A673 (cell line): ENCODE results near the gene NYNRIN. TPM values are rescaled to one million over a fixed set of nuclear protein-coding genes. Genes with fewer than 3 reads are reported as not detected.

Experiments used
- BruUV-seq: library from RNA; stranded (reverse); fragments of 400-500 nt; replicated peaks from 2 replicates; lab custom pipeline; 2021; lab: Mats Ljungman, UMichigan
- CTCF ChIA-PET: fragments of 300-600 bp; sonication (Branson Sonifier 250); formaldehyde crosslinking; loops from one replicate; lab custom pipeline; 2022; ENCODE audit warnings: antibody characterized with exemption; lab: Charles Lee
- POLR2A ChIA-PET: fragments of 300-600 bp; sonication (Branson Sonifier 250); formaldehyde crosslinking; loops from one replicate; lab custom pipeline; 2022; ENCODE audit warnings: antibody characterized with exemption; ENCODE audit not compliant: low non-redundant PET; lab: Charles Lee
- DNase-seq: peaks from one replicate; pipeline ENCODE4 v3.0.0-alpha.2; 2015; ENCODE audit warnings: low spot score
- H3K27ac ChIP-seq: fragments of 200-600 bp; sonication (generic); 2 replicates; pipeline ENCODE4 v1.5.1; 2016; ENCODE audit warnings: mixed run types, low read depth, mild to moderate bottlenecking, mixed read lengths, antibody characterized with exemption, low read length; ENCODE audit not compliant: poor library complexity, severe bottlenecking
- H3K27me3 ChIP-seq: fragments of 200-600 bp; sonication (generic); replicated peaks from 2 replicates; pipeline ENCODE4 v1.6.1; 2017; ENCODE audit warnings: mixed run types, low read depth, mild to moderate bottlenecking, mixed read lengths, antibody characterized with exemption, low read length; ENCODE audit not compliant: insufficient read depth, poor library complexity
- H3K36me3 ChIP-seq: fragments of 200-600 bp; sonication (generic); 2 replicates; pipeline ENCODE4 v1.6.1; 2016; ENCODE audit warnings: mixed run types, mild to moderate bottlenecking, mixed read lengths, antibody characterized with exemption, low read length; ENCODE audit not compliant: insufficient read depth, poor library complexity, severe bottlenecking
- H3K4me1 ChIP-seq: fragments of 200-600 bp; sonication (generic); 2 replicates; pipeline ENCODE4 v1.6.1; 2017; ENCODE audit warnings: mixed run types, mild to moderate bottlenecking, mixed read lengths, antibody characterized with exemption, low read length; ENCODE audit not compliant: insufficient read depth, poor library complexity, severe bottlenecking
- H3K4me3 ChIP-seq: fragments of 200-600 bp; sonication (generic); 2 replicates; pipeline ENCODE4 v1.5.1; 2016; ENCODE audit warnings: low read depth, mixed run types, mild to moderate bottlenecking, mixed read lengths, low read length; ENCODE audit not compliant: poor library complexity, severe bottlenecking
- H3K9me3 ChIP-seq: fragments of 200-600 bp; sonication (generic); 2 replicates; pipeline ENCODE4 v1.6.1; 2016; ENCODE audit warnings: mixed run types, low read depth, mild to moderate bottlenecking, mixed read lengths, antibody characterized with exemption, low read length; ENCODE audit not compliant: poor library complexity, severe bottlenecking
- EZH2 ChIP-seq: fragments of 200-600 bp; sonication (generic); IDR thresholded peaks from 2 replicates; pipeline ENCODE4 v1.6.1; 2017; ENCODE audit warnings: borderline replicate concordance, low read depth, mild to moderate bottlenecking, mixed read lengths, antibody characterized with exemption, low read length; ENCODE audit not compliant: poor library complexity, severe bottlenecking
- intact Hi-C: fragments of 100-400 bp; cut with micrococcal nuclease; formaldehyde crosslinking; loops from one replicate; pipeline ENCODE4 v1.10.0; 2022; ENCODE audit not compliant: unreplicated experiment
- total RNA-seq: library from RNA; stranded (reverse); gene quantifications from 2 replicates; pipeline ENCODE4 v1.2.3, GENCODE V29; 2021
- TF ChIP-seq, protein P1 (sequence below): fragments of 300-800, 200-600 bp; sonication (generic); conservative IDR thresholded peaks from 2 replicates; pipeline ENCODE4 v1.5.1; 2017; ENCODE audit warnings: low read depth, mild to moderate bottlenecking, antibody characterized with exemption, low read length, moderate library complexity, mixed read lengths

NYNRIN gene
- total RNA-seq, 1 experiment from 2014 or later: 8.6 TPM

DNA sequence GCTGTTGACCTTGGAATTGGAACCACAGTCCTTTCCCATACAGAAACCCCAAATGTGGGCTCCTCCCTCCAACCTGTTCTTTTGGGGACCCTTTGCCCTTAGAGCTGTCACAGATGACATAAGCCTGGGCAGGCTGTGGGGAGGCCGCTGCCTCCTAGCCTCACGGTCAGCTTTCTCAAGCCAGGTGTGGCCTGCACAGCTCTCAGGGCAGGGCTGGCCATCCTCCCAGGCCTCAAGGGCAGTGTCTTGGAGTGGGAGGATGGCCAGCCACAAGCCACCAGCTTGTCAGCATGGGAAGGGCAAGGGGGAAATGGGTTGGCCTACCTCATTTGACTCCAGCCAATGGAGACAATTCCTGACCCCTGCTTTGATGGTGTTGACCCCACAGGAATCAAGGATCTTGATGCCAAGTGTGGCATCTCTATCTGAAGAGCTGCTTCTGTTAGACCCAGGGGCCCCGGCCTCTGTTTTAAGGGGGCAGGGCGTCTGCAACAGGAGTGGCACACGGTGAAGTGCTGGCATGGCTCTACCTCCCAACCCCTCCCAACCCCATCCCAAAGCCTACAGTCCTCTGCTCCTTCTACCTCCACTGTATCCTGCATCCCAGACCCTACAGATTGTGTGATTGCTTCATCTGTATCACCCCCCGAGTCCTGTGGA lies 19.2 kb downstream of the NYNRIN start:
- POLR2A ChIA-PET: no interaction called here
- DNase-seq: no peak
- no peaks in the 10 kb centered on the region for H3K27me3 ChIP-seq
- BruUV-seq: no TSS peak
- no peaks in the 10 kb centered on the region for H3K9me3 ChIP-seq
- no peak overlapping the region for H3K27ac ChIP-seq
- no peaks in the 10 kb centered on the region for H3K4me1 ChIP-seq
- no peak overlapping the region for H3K4me3 ChIP-seq
- intact Hi-C loops: no loop called here
- no peak for TF ChIP-seq EZH2
- TF ChIP-seq, protein P1, sequence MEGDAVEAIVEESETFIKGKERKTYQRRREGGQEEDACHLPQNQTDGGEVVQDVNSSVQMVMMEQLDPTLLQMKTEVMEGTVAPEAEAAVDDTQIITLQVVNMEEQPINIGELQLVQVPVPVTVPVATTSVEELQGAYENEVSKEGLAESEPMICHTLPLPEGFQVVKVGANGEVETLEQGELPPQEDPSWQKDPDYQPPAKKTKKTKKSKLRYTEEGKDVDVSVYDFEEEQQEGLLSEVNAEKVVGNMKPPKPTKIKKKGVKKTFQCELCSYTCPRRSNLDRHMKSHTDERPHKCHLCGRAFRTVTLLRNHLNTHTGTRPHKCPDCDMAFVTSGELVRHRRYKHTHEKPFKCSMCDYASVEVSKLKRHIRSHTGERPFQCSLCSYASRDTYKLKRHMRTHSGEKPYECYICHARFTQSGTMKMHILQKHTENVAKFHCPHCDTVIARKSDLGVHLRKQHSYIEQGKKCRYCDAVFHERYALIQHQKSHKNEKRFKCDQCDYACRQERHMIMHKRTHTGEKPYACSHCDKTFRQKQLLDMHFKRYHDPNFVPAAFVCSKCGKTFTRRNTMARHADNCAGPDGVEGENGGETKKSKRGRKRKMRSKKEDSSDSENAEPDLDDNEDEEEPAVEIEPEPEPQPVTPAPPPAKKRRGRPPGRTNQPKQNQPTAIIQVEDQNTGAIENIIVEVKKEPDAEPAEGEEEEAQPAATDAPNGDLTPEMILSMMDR: no peak
- CTCF ChIA-PET: no interaction called here
- H3K36me3 ChIP-seq: no peaks in the 10 kb centered on the region

- intact Hi-C loops: no loop called here
- Histone ChIP-seq H3K36me3 (no peaks in the 10 kb centered on the region), H3K27me3 (no peaks in the 10 kb centered on the region), H3K9me3 (no peaks in the 10 kb centered on the region), H3K4me3 (no peak overlapping the region), H3K4me1 (no peaks in the 10 kb centered on the region), H3K27ac (no peak overlapping the region)
- CTCF ChIA-PET: interaction anchor here (1.1 kb wide), 1 partner anchor 13 kb away, joined by 5 read pairs; no protein-coding TSS in a partner anchor
- no TSS peak for BruUV-seq
- no peak for DNase-seq
- TF ChIP-seq EZH2: no peak
- TF ChIP-seq, protein P1: no peak
- POLR2A ChIA-PET: no interaction called here
Measured at GRCh38 chr14:24418492-24418873, 19.7 kb downstream of the NYNRIN start.

DNA sequence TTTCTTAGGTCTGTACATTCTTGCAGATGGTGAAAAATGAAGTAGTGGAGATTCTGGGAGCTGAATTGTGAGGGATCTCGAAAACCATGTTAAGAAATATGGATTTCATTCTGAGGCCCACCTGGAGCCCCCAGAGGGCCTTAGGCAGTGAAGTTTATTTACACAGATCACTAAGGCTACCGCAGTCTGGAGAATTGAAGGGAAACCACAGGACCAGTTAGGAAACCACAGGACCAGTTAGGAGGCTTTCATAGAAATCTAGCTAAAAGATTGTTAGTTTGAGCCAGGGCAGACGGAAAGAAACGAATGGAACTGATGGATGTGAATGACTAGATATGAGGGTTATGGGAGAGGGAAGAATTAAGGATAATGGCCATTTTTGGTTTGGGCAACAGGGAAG lies 23.5 kb downstream of the NYNRIN start:
- TF ChIP-seq EZH2: no peak
- TF ChIP-seq, protein P1: no peak
- intact Hi-C loops: no loop called here
- BruUV-seq: no TSS peak
- DNase-seq: no peak
- no peaks in the 10 kb centered on the region for H3K9me3 ChIP-seq
- H3K36me3 ChIP-seq: no peaks in the 10 kb centered on the region
- H3K27me3 ChIP-seq: no peaks in the 10 kb centered on the region
- ChIA-PET POLR2A (no interaction called here), CTCF (no interaction called here)
- no peak overlapping the region for H3K4me3 ChIP-seq
- no peaks in the 10 kb centered on the region for H3K4me1 ChIP-seq
- no peak overlapping the region for H3K27ac ChIP-seq
